Retinal pigment epithelial cell (primary cell): ENCODE measurements around the gene CTTNBP2.

Source experiments
- DNase-seq: peaks from one replicate; pipeline ENCODE4 v3.0.0-alpha.2; 2010; ENCODE audit warnings: low read depth
- H3K4me3 ChIP-seq: 2 replicates; pipeline ENCODE4 v1.5.1; 2011; ENCODE audit warnings: mild to moderate bottlenecking, low read length, control low read depth, moderate library complexity
- TF ChIP-seq, protein P1 (sequence below): conservative IDR thresholded peaks from 2 replicates; pipeline ENCODE4 v1.5.1; 2011; ENCODE audit warnings: low read depth, low read length, control low read depth, inconsistent platforms

CTTNBP2 gene

DNA sequence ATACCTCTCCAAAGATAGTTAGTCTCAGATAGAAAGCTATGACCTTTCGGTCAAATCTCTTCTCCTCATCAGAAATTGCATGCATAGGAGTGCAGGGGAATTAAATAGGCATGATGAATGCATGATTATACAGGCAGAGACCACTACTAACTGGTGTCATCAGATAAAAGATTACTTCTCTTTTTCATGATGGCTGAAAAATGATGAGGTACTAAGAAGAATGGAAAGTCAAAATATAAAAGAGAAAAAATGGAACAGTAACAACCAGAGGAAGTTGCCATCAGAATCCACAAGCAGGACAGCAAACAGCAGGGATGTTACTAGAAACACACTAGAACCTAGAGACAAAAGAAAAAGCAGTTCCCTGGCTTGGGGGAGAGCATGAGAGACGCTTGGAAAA is 31.6 kb downstream of the CTTNBP2 start:
- TF ChIP-seq, protein P1, sequence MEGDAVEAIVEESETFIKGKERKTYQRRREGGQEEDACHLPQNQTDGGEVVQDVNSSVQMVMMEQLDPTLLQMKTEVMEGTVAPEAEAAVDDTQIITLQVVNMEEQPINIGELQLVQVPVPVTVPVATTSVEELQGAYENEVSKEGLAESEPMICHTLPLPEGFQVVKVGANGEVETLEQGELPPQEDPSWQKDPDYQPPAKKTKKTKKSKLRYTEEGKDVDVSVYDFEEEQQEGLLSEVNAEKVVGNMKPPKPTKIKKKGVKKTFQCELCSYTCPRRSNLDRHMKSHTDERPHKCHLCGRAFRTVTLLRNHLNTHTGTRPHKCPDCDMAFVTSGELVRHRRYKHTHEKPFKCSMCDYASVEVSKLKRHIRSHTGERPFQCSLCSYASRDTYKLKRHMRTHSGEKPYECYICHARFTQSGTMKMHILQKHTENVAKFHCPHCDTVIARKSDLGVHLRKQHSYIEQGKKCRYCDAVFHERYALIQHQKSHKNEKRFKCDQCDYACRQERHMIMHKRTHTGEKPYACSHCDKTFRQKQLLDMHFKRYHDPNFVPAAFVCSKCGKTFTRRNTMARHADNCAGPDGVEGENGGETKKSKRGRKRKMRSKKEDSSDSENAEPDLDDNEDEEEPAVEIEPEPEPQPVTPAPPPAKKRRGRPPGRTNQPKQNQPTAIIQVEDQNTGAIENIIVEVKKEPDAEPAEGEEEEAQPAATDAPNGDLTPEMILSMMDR = no peak
- no peak overlapping the region for H3K4me3 ChIP-seq
- no peak for DNase-seq

DNA sequence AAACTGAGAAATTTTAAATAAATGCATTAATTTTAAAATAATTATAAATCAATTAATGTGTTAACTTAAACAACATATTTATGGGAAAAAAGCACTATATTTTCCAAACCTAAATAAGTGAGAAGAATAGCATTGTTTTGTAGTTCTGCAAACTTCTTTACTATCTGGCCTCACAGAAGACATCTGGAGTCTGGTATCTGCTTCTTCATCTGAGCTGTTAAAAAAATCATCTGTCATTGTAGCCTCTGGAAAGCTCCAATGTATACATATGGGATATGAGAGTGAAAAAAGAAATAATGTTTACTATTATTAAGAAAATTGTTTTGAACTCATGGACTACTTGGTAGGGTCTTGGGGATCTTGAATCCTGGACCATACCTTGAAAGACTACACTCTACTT is 32.2 kb downstream of the CTTNBP2 start:
- no peak for DNase-seq
- no peak overlapping the region for H3K4me3 ChIP-seq
- TF ChIP-seq, protein P1 = no peak

DNA sequence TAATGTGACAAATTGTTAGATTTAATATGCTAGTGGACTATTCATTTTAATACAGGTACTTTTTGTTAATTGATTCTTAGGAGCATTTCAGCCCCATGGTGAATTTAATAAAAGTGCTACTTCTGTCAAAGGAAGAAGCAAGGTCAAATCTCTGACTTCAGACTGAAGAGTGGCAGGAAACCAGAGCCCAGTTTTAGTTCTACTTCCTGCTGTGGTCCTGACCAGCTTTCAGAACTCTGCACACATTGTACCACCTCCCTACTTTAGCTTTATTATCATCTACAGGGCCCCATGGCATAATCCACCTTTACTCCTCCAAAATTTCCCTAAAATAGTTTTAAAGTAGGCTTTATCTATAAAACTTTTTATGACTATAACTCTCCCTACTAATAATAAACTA is 33.7 kb downstream of the CTTNBP2 start:
- no peak overlapping the region for H3K4me3 ChIP-seq
- no peak for DNase-seq
- TF ChIP-seq, protein P1 = no peak

DNA sequence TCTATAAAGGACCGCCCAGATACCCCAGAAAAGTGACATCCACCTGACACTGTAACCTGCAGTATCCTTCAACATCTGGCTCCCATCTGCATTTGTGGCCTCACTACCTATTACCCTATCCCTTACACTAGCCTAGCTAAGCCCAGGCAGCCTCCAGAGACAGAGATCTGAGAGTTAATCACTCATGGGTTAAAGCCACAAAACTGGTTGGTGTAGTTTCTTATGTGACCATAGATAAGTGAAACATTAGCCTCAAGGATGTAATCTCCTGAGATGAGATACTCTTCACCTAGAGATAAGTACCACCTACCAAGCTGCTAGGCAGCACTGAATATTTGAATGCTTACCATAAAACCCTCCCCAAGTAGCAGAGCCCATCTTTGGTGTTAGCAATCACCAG is 35.4 kb downstream of the CTTNBP2 start:
- TF ChIP-seq, protein P1 = no peak
- H3K4me3 ChIP-seq = no peak overlapping the region
- no peak for DNase-seq

DNA sequence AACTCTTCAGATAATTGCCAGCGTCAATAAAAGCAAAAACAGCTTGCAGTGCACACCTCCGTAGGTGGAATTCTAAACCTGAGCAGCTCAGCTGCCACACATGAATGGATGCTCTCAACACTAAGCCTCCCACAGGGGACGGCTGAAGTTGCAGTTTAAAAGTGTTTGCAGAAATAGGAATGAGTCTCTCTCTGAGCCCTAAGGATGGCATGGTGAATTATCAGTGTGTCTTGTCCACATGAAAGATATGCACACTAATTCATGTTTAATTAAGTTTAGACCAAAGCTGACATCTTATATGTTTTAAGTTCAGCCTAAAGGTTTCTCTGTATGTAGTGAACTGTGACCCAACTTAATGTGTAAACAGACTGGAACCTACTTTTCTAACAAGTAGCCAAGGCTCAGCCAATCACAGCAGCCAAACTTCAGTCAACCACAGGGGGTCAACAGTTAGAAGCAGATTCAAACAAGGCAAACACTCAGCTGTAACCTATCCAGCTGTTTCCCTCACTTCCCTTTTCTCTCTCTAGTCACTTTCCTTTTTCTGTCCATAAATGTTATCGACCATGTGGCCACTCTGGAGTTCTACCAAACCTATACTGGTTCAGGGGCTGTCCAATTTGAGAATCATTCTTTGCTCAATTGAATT is 38.1 kb downstream of the CTTNBP2 start:
- no peak for DNase-seq
- H3K4me3 ChIP-seq = no peak overlapping the region
- TF ChIP-seq, protein P1 = no peak

DNA sequence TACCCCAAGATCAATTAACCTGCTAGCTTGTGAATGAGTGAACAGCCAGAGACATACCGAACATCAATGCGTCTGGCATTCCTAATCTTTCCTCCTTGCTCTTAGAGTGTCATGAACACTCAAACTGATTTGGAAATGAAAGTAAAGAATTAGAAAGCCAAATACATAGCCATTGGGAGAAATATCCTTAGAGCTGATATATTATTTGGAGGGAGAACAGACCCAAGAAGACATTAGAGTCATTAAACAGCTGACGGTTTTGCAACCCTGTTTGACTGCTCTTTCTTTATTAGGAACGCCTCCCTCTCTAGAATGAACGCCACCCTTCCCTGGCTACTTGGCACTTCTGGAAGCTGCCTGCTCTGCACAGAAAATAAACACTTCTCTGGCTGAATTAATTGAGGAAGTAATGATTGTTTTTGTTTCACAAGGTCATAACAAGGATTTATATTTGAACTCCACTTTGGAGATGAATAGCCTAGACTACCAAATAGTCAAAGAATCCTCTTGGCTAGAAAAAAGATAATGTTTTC is 42.8 kb downstream of the CTTNBP2 start:
- H3K4me3 ChIP-seq = no peak overlapping the region
- TF ChIP-seq, protein P1 = no peak
- no peak for DNase-seq

DNA sequence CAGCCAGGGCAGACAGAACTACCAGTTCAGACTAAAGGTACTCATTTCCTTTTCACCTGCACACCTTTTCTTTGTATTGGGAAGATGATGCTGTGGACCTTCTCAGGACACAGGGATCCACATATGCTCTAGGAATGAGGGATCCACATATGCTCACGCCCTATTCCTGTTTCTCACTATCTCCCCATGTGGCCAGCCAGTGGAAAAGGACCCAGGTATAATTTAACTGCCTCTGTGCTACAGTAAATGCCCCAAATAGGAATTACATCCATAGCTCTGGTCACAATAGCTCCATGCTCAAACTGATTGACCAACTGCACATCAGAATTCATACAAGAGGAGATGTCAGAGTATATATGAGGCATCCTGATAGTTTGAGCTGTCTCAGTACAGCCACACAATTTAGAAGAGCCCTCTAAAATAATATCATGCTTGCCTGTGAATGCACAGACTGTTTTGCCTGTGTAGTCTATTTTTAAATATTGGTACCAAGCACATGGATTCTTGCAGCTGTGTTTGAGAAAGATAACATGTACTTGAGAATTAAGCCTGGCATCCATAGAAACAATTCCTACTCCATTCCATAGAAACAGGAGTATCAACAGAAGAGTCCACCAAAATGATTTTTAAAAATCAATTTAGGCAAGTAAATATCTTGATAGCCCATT is 43.7 kb downstream of the CTTNBP2 start:
- DNase-seq = no peak
- no peak overlapping the region for H3K4me3 ChIP-seq
- TF ChIP-seq, protein P1 = no peak
